Smooth muscle cell (in vitro differentiated cells): ENCODE data around the gene FBN2. TPM values are rescaled to one million over a fixed set of nuclear protein-coding genes. Genes with fewer than 3 reads are reported as not detected.

Experiments used
- DNase-seq: peaks from one replicate; lab custom pipeline; 2025; ENCODE audit not compliant: unreplicated experiment; lab: John Stamatoyannopoulos, UW
- H2AFZ ChIP-seq: fragments of 200-600 bp; sonication (generic); 2 replicates; pipeline ENCODE4 v1.6.0; 2016; ENCODE audit warnings: antibody characterized with exemption, low read depth, mild to moderate bottlenecking
- H3F3A ChIP-seq: fragments of 200-600 bp; sonication (generic); 2 replicates; pipeline ENCODE4 v1.6.0; 2017; ENCODE audit warnings: antibody characterized with exemption, low read depth
- H3K27ac ChIP-seq: fragments of 200-600 bp; sonication (generic); 2 replicates; pipeline ENCODE4 v1.5.1; 2016; ENCODE audit warnings: low read depth, mild to moderate bottlenecking
- H3K27me3 ChIP-seq: fragments of 200-600 bp; sonication (generic); 2 replicates; pipeline ENCODE4 v1.6.1; 2016; ENCODE audit warnings: low read depth, mild to moderate bottlenecking
- H3K36me3 ChIP-seq: fragments of 200-600 bp; sonication (generic); 2 replicates; pipeline ENCODE4 v1.5.1; 2016; ENCODE audit warnings: low read depth
- H3K4me1 ChIP-seq: fragments of 200-600 bp; sonication (generic); 2 replicates; pipeline ENCODE4 v1.5.1; 2016; ENCODE audit warnings: low read depth
- H3K4me2 ChIP-seq: fragments of 200-600 bp; sonication (generic); 2 replicates; pipeline ENCODE4 v1.6.0; 2016; ENCODE audit warnings: mild to moderate bottlenecking
- H3K4me3 ChIP-seq: fragments of 200-600 bp; sonication (generic); 2 replicates; pipeline ENCODE4 v1.5.1; 2016; ENCODE audit warnings: mild to moderate bottlenecking
- H3K79me2 ChIP-seq: fragments of 200-600 bp; sonication (generic); 2 replicates; pipeline ENCODE4 v1.6.0; 2016; ENCODE audit warnings: low read depth, mild to moderate bottlenecking
- H3K9ac ChIP-seq: fragments of 200-600 bp; sonication (generic); 2 replicates; pipeline ENCODE4 v1.6.0; 2016; ENCODE audit warnings: low read depth
- H3K9me3 ChIP-seq: fragments of 200-600 bp; sonication (generic); replicated peaks from 2 replicates; pipeline ENCODE4 v1.5.1; 2016; ENCODE audit warnings: low read depth
- H4K20me1 ChIP-seq: fragments of 200-600 bp; sonication (generic); 2 replicates; pipeline ENCODE4 v1.6.0; 2016; ENCODE audit warnings: low read depth
- WGBS: methylation state at CpG from one replicate; pipeline ENCODE4 v1.1.7; 2016; ENCODE audit warnings: low lambda C conversion rate; 5-methylcytosine and 5-hydroxymethylcytosine counted together
- polyA plus RNA-seq: library from polyadenylated mRNA; unstranded; fragments of >200 nt; fragmentation: Nextera tagmentation; extraction: Ambion mirVana; gene quantifications from 2 replicates; pipeline ENCODE4 v1.2.1, GENCODE V29; 2016
- total RNA-seq: library from RNA; depleted of rRNA; stranded (reverse); fragments of >200 nt; gene quantifications from 2 replicates; pipeline ENCODE4 v1.2.3, GENCODE V29; 2014
- TF ChIP-seq, protein P1 (sequence below): fragments of 200-600 bp; sonication (generic); IDR thresholded peaks from 2 replicates; pipeline ENCODE4 v1.5.1; 2017; ENCODE audit warnings: borderline replicate concordance, mild to moderate bottlenecking, antibody characterized with exemption; ENCODE audit not compliant: insufficient read depth, poor library complexity, severe bottlenecking

The FBN2 gene
- total and polyA plus RNA-seq, 2 experiments from 2014 or later, result 17.2 to 25.9 TPM

DNA sequence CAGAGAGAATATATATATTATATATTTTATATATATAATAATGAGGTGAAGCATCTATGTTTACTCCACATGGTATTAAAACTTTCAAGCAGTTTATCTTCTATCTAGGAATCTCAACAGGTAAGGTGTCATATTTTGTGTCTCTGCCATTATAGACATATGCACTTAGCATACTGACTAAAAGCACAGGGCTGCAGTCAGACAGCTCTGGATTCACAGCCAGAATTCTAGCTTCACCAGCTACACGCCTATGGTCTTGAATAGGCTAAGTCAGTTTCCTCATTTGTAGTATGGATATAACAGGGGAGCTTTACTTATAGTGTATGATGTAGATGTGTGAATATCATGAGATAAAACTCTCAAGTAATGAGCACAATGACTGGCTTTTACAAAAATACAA lies 57.9 kb downstream of the FBN2 start:
- Histone ChIP-seq H4K20me1 (no peaks in the 10 kb centered on the region), H3K27me3 (no peaks in the 10 kb centered on the region), H3K4me1 (no peaks in the 10 kb centered on the region), H3K27ac (no peak overlapping the region), H3K9ac (no peak overlapping the region), H3K79me2 (no peaks in the 10 kb centered on the region), H3F3A (no peaks in the 10 kb centered on the region), H3K9me3 (no peaks in the 10 kb centered on the region), H3K4me3 (no peak overlapping the region), H2AFZ (no peak overlapping the region), H3K4me2 (no peak overlapping the region), H3K36me3 (no peaks in the 10 kb centered on the region)
- WGBS, result 89% methylated on average over 1 of the region's 1 CpG
- no peak for DNase-seq
- TF ChIP-seq, protein P1, sequence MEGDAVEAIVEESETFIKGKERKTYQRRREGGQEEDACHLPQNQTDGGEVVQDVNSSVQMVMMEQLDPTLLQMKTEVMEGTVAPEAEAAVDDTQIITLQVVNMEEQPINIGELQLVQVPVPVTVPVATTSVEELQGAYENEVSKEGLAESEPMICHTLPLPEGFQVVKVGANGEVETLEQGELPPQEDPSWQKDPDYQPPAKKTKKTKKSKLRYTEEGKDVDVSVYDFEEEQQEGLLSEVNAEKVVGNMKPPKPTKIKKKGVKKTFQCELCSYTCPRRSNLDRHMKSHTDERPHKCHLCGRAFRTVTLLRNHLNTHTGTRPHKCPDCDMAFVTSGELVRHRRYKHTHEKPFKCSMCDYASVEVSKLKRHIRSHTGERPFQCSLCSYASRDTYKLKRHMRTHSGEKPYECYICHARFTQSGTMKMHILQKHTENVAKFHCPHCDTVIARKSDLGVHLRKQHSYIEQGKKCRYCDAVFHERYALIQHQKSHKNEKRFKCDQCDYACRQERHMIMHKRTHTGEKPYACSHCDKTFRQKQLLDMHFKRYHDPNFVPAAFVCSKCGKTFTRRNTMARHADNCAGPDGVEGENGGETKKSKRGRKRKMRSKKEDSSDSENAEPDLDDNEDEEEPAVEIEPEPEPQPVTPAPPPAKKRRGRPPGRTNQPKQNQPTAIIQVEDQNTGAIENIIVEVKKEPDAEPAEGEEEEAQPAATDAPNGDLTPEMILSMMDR, result no peak

DNA sequence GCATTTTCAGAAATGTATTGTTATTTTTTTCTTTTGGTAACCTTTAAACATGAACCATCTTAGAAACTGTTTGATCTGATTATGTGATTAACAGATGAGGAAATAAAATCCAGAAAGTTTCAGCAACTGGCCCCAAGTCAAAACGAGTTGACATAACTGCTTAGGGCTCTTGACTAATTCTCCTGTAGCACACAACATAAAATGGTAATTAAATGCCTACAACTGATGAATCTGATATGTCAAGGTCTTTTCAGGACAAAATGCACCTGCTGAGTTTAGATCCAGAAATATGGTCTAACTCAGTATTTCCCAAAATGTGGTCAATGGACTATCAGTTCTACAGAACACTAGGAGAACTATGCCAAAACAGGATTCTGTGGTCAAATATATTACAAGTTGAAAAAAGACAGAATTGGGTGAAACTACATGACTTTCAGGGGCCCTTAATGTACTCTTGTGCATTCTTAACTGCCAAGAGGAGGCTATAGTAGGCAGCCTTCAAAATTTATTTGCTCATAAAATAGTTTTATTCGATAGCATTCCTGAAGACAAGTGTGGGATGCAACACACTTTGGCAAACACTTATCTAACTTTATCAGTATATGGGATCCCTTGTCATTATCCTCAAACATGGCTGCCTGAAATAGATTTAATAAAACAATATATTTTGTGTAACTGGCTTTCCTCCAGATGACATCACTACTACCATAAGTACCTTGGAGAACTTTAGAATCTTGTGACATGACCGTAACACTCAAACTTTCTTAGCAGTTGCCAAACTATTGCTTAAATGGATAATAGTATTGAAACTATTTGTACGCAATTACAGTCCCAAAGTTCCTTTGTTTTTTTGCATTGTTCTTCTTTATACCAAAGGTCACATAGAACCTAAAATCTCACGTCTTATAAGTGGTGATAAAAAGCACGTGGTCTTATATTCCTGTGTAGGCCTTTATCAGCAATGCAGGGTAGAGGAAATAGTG lies 59.4 kb downstream of the FBN2 start:
- Histone ChIP-seq H4K20me1 (no peaks in the 10 kb centered on the region), H3K4me3 (no peak overlapping the region), H3K36me3 (no peaks in the 10 kb centered on the region), H3F3A (no peaks in the 10 kb centered on the region), H3K79me2 (no peaks in the 10 kb centered on the region), H3K4me2 (no peak overlapping the region), H3K9ac (no peak overlapping the region), H3K27ac (no peak overlapping the region), H3K9me3 (no peaks in the 10 kb centered on the region), H3K4me1 (no peaks in the 10 kb centered on the region), H3K27me3 (no peaks in the 10 kb centered on the region), H2AFZ (no peak overlapping the region)
- TF ChIP-seq, protein P1, result no peak
- DNase-seq, result no peak
- 94% methylated on average over 6 of the region's 6 CpGs for WGBS

DNA sequence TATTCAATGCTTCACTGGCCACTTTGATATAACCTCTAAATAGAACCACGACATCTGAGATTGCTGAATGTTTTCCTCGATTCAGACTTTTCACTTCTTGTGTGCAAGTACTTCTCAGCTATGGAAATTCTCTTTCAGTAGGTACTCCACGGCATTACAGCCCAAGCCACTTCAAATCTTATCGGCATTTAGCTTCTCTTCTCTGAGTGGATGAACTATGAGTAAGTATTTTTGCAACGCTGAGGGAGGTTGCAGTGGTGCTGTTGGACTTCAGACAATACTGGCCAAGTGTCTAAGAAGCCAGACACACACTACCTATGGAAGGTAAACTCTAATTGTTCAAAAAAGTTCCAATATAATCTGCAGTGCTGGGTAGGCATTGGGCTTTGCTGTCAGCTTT lies 60.1 kb downstream of the FBN2 start:
- H3K27ac ChIP-seq, result no peak overlapping the region
- H3K9me3 ChIP-seq, result no peaks in the 10 kb centered on the region
- H3K4me1 ChIP-seq, result no peaks in the 10 kb centered on the region
- TF ChIP-seq, protein P1, result no peak
- H3K79me2 ChIP-seq, result no peaks in the 10 kb centered on the region
- no peak overlapping the region for H3K4me3 ChIP-seq
- no peak overlapping the region for H2AFZ ChIP-seq
- no peak overlapping the region for H3K4me2 ChIP-seq
- no peak for DNase-seq
- H3K9ac ChIP-seq, result no peak overlapping the region
- no peaks in the 10 kb centered on the region for H3F3A ChIP-seq
- H4K20me1 ChIP-seq, result no peaks in the 10 kb centered on the region
- no peaks in the 10 kb centered on the region for H3K36me3 ChIP-seq
- H3K27me3 ChIP-seq, result no peaks in the 10 kb centered on the region
- WGBS, result 96% methylated on average over 5 of the region's 5 CpGs

DNA sequence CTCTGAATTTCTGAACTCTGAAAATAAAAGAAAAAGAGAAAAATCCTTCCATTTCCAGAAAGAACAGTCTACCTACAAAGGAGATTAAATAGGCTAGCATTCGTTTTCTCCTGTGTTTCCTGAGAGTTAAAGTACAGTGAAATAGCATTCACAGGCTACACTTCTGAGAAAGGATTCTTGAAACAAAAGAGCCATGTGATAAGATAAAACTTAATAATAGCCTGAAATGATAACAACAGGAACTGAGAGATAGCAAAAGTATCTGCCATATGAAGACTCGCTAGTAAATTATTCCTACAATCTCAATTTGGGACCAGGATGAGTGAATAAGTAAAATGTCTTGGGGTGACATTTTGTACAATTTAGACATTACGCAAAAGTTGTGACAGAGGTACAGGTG lies 62.4 kb downstream of the FBN2 start:
- no peaks in the 10 kb centered on the region for H3K36me3 ChIP-seq
- H3K27ac ChIP-seq, result no peak overlapping the region
- WGBS, result 85% methylated on average over 3 of the region's 3 CpGs
- H3K27me3 ChIP-seq, result no peaks in the 10 kb centered on the region
- TF ChIP-seq, protein P1, result no peak
- no peaks in the 10 kb centered on the region for H4K20me1 ChIP-seq
- H3K9me3 ChIP-seq, result no peaks in the 10 kb centered on the region
- H3K79me2 ChIP-seq, result no peaks in the 10 kb centered on the region
- H2AFZ ChIP-seq, result no peak overlapping the region
- no peak overlapping the region for H3K4me2 ChIP-seq
- H3K4me1 ChIP-seq, result no peaks in the 10 kb centered on the region
- no peaks in the 10 kb centered on the region for H3F3A ChIP-seq
- no peak overlapping the region for H3K9ac ChIP-seq
- no peak for DNase-seq
- no peak overlapping the region for H3K4me3 ChIP-seq
